HL-60/S4 treated with retinoic acid at 250 ng/mL for 4 days and 3 days (cell line): Measurements from ENCODE around the gene ORM1.

Experiments used
- in situ Hi-C: fragments of 300-500 bp; cut with MboI; formaldehyde crosslinking; loops from 2 replicates; pipeline ENCODE4 v1.7.0; 2022; ENCODE audit warnings: low sequenced_read_pairs

ORM1 gene

GRCh38 chr9:114302727-114303126 is 20.2 kb upstream of the ORM1 start:
- in situ Hi-C loops = no loop called here

DNA sequence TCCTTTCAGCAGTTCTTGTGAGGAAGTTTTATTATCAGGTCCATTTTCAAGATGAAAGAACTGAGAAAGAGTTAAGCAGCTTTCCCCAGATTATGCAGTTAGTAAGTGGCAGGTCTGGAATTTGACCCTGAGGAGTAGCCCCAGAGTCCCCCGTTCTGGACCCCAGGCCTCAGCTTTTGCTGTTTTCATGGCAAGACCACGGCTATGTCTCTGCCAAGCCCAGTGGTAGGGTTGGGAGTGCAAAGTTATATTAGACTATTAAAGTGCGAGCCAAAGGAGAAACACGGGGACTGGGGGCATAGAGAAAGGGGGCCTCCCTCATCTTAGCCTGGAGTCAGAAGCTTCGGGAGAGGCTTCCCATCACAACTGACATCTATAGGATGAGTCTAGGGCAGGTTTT is 19.3 kb upstream of the ORM1 start:
- in situ Hi-C loops = no loop called here

DNA sequence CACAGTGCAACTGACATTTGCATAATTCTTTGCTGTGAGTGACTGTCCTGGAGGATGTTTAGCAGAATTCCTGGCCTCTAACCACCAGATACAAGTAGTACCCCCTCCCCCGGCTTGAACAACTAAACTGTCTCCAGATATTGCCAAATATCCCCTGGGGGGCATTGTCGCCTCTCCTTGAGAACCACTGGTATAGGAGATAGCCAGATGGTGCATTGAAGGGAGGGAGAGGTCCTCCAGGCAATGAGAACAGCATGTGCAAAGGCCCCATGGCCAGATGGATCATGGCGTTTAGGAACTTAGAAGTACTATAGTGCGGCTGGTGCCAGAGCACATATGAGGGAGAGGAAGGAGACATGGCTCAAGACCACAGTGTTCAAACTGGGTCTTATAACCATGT is 18.9 kb upstream of the ORM1 start:
- in situ Hi-C loops = no loop called here

GRCh38 chr9:114304416-114305188 is 18.3 kb upstream of the ORM1 start:
- in situ Hi-C loops = no loop called here

DNA sequence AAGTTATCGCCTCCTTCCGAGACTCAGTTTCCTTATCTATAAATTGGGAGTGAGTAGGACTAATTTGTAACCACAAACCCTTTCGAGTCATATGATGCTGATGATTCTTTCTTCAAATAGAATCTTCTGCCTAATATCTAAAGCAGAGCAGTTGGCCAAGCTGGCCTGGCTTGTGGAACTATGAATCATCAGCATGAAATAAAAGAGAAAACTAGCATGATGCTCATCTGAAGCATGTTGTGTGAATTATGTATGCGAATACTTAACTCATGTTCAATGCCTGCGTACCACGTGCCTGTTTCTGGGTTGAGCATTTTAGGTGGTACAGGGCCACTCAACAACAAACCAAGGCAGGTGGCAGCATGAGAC is 15.0 kb upstream of the ORM1 start:
- in situ Hi-C loops = no loop called here

- in situ Hi-C loops = no loop called here
These were observed 14.4 kb upstream of the ORM1 start for GRCh38 chr9:114308361-114308950.

- in situ Hi-C loops = no loop called here
These were observed 13.8 kb upstream of the ORM1 start for GRCh38 chr9:114309096-114309495.

GRCh38 chr9:114310471-114311450 is 12.1 kb upstream of the ORM1 start:
- in situ Hi-C loops = no loop called here

DNA sequence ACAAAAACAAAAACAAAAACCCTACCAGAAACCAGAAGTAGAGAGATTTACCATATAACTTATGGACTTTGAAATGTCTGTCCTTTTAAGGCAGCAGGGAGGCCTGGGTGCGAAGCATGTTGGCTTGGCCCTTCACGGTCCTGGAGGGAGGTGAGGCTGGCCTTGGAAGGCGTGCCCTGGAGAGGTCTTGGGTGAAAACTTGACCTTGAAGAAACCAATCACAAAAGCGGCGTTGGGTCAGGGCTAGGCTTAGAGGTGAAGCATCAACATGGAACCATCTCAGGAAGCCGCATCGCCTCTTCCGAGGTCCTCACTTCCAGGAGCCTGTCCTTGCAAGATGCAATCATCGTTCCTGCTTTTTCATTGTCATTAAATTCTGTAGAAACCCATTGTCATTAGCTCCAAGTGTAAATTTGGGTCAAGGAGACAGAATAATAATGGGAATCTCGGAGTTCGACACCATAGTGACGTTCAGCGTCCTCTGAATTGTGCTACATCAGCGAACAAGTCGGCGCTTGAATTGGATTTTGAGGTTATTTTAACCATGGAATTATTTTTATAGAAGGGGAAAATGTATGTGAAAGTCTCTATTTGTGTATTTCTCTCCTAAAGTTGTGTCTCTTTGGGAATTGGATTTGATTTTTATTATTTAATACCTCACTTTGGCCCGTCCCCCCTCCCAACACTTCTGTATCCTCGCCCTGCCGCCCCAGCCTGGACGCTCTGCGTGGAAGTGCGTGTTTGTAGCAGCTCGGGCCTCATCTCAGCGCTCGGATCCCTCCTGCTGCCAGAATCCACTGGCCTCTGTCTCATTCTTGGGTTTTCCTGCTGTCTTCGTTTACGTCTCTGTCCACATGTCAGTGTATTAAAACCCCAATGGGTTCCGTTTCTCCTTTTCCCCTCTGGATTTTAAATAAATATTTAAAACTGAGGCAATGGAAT is 11.1 kb upstream of the ORM1 start:
- in situ Hi-C loops = no loop called here

GRCh38 chr9:114312513-114312875 is 10.4 kb upstream of the ORM1 start:
- in situ Hi-C loops = no loop called here

- in situ Hi-C loops = no loop called here
These were observed 9.7 kb upstream of the ORM1 start for GRCh38 chr9:114313186-114313585.

GRCh38 chr9:114314256-114314867 is 8.5 kb upstream of the ORM1 start:
- in situ Hi-C loops = no loop called here

DNA sequence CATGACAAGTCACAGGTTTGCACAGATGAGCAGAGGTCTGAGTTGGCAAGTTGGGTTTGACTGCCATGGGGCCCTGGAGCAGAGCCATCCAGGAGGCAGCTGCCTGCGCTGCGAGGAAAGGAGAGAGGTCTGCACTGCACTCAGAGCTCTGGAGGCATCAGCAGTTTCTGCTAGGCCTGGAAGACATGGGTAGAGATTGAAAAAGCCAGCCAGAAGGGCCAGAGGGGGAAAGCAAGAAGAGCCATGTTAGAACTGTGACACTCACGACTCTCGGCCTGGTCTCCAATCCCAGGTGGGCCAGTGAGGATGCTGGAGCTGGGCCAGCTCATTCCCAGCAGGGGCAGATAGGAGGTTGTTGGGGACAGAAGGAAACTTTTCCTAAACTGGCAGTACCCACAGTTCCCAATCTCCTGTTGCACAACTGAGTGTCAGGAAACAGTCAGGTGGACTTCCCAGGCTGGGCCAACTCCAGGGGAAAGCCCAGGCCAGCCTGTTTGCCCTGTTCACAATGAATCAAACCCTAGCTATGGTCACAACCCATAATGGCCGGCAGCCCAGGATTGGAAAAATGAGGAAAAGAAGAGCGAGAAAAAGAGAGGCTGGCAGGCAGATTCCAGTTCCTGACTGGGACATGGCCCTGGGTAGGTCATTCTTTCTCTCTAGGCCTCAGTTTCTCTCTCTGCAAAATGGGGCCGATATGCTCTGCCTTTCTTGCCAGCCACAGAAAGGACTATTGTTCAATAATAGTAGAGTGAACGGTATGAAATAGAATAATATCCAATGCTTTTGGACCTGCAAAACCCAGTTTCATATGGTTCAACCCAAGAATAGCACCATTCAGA is 7.8 kb upstream of the ORM1 start:
- in situ Hi-C loops = no loop called here

DNA sequence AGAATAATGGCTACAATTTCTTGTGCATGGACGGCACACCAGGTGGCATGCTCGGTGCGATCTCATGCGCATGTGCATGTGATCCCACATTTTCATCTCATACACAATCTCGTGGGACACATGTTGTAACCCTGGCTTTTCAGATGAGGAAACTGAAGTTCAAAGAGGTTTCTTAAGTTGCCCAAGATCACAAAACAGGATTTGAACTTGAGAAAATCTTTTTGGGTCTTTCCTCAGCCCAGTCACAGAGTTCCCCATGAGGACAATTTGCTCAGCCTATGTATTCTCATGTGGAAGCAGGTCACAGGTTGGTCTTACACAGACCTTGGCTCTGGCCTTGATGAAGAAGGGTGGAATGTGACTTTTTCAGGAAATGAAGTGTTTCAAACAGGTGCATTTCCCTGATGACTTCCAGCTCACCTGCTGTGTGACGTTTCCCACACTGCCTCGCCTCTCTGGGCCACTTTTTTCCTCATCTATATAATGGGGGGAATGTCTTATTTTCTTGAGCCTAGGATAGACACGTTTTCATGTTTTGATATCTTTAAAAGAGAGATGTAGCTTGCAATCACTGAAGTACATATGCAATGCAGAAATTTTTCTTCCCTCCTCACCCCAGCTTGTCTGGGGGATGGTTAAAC is 7.1 kb upstream of the ORM1 start:
- in situ Hi-C loops = no loop called here

GRCh38 chr9:114316605-114317230 is 6.2 kb upstream of the ORM1 start:
- in situ Hi-C loops = no loop called here

DNA sequence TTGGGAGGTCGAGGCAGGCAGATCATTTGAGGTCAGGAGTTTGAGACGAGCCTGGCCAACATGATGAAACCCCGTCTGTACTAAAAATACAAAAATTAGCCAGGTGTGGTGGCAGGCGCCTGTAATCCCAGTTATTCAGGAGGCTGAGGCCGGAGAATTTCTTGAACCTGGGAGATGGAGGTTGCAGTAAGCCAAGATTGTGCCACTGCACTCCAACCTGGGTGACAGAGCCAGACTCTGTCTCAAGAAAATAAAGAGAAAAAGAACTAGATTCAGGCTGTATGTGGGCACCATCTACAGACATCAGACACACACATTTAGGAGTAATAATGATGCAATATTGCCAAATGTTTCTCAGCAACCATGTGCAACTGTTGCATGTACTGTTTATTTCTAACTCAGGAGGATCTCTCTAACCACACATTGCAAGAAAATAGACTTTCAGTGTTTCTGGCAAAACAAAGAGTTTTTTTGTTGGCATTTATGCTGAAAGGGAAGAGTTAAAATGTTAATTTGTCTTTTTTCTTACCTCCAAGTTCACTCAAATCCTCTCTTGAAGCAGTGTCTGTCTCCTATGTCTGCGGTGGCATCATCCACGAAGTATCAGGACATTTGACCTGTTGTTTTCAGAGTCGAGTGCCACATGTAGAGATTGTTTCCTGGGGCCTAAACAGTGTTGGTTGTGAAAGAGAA is 5.1 kb upstream of the ORM1 start:
- in situ Hi-C loops = no loop called here

DNA sequence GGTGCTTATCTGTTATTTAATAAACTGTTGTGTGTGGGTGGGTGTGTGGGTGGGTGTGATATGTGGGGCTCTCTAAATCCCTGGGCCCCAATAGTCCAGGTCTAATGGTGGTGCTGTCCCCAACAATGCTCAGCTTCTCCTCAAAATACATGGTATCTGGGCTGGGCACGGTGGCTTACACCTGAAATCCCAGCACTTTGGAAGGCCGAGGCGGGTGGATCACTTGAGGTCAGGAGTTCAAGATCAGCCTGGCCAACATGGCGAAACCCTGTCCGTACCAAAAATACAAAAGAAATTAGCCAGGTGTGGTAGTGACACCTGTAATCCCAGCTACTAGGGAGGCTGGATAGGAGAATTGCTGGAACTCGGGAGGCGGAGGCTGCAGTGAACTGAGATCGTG is 4.5 kb upstream of the ORM1 start:
- in situ Hi-C loops = no loop called here

DNA sequence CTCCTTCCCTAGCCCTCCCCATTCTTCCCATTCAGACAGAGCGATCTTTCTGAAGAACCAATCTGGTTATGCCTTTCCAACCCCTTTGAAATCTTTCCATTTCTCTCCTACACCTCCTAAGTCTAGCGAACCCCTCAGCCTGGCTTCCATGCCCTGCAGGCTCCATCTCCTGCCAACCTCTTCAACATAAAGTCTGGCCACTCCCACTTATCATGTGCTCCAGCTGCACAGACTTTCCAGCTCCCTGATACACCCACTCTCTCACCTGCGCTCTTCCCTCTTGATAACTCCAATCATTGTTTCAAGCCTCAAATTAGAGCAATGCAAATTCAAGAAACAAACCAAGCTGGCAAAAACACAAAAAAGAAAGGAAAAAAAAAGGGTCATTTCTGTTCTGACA is 3.8 kb upstream of the ORM1 start:
- in situ Hi-C loops = no loop called here
